Skeletal muscle satellite cell (primary cell): ENCODE data around the gene MLLT6.
"Not testable (repeated sequence)": the region's sequence is repeated elsewhere in the genome, so short reads cannot be mapped to it uniquely, and the experiment has no call there.

ENCODE experiments used
- H3K27me3 ChIP-seq: 2 replicates; pipeline ENCODE4 v1.7.0; 2013; ENCODE audit warnings: low read length; ENCODE audit not compliant: control insufficient read depth, insufficient read depth
- H3K36me3 ChIP-seq: 2 replicates; pipeline ENCODE4 v1.7.0; 2013; ENCODE audit warnings: mild to moderate bottlenecking, control low read depth, low read length; ENCODE audit not compliant: insufficient read depth
- H3K4me1 ChIP-seq: 2 replicates; pipeline ENCODE4 v1.7.0; 2013; ENCODE audit warnings: low read length; ENCODE audit not compliant: control insufficient read depth, insufficient read depth
- H3K4me2 ChIP-seq: 2 replicates; pipeline ENCODE4 v1.7.0; 2013; ENCODE audit warnings: mild to moderate bottlenecking, low read length
- H3K4me3 ChIP-seq: 2 replicates; pipeline ENCODE4 v1.7.0; 2013; ENCODE audit warnings: low read length
- H3K9ac ChIP-seq: 2 replicates; pipeline ENCODE4 v1.7.0; 2013; ENCODE audit warnings: mild to moderate bottlenecking, low read depth, low read length, moderate library complexity
- H3K9me3 ChIP-seq: replicated peaks from 2 replicates; pipeline ENCODE4 v1.7.0; 2013; ENCODE audit warnings: mild to moderate bottlenecking, control low read depth, low read length

The MLLT6 gene

DNA sequence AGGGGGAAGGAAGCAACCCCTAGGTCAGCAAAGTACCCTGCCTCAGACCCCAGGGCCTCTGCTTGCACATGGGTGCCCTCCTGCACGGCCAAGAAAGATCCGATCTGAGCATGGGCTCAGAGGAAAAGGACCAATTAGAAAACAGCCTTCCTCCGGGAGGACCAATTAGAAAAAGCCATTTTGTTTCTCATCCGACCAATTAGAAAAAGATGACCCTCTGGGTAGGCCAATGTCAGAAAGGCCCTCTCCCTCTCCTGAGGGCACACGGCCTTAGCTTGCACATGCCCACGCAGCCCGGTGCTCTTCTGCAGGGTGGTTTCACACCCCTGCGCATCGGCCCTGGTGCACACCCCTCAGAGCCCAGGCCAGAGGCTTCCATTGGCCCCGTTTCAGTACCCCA, 20.0 kb downstream of the MLLT6 start:
- H3K27me3 ChIP-seq: no peaks in the 10 kb centered on the region
- H3K4me2 ChIP-seq: peak overlapping the region; percentile 52
- no peak overlapping the region for H3K9ac ChIP-seq
- H3K9me3 ChIP-seq: no peaks in the 10 kb centered on the region
- peaks cover 19% of the 10 kb centered on the region for H3K4me1 ChIP-seq
- H3K4me3 ChIP-seq: no peak overlapping the region
- H3K36me3 ChIP-seq: peaks cover 18% of the 10 kb centered on the region

- not testable (repeated sequence) for H3K9ac ChIP-seq, H3K27me3 ChIP-seq, H3K4me2 ChIP-seq, H3K9me3 ChIP-seq, H3K4me3 ChIP-seq
- Histone ChIP-seq H3K36me3 (peaks cover 13% of the 10 kb centered on the region), H3K4me1 (peaks cover 23% of the 10 kb centered on the region)
These were observed 21.1 kb downstream of the MLLT6 start for GRCh38 chr17:38726145-38726544.

DNA sequence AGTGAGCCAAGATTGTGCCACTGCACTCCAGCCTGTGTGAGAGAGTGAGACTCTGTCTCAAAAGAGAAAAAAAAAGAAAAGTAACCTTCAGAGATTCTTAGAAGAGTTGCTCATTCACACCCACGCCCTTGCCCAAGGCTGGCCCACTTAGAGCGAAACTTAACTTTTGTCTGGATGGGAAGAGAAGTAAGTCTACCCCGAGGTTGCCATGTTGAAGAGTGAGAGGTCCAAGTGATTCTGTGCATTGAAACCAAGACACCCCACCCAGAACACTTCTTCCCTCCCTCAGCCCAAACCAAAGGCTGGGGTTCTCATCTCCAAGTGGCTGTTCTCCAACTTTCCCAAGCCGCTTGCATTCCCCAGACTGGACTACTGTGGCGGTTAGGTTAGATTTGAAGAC, 22.7 kb downstream of the MLLT6 start:
- Histone ChIP-seq H3K9ac (no peak overlapping the region), H3K27me3 (no peaks in the 10 kb centered on the region), H3K4me3 (no peak overlapping the region), H3K4me1 (peaks cover 39% of the 10 kb centered on the region), H3K36me3 (peaks cover 11% of the 10 kb centered on the region), H3K9me3 (no peaks in the 10 kb centered on the region), H3K4me2 (no peak overlapping the region)

- Histone ChIP-seq H3K4me3 (no peak overlapping the region), H3K4me1 (peaks cover 39% of the 10 kb centered on the region)
These were observed 23.3 kb downstream of the MLLT6 start for GRCh38 chr17:38728290-38728831.

DNA sequence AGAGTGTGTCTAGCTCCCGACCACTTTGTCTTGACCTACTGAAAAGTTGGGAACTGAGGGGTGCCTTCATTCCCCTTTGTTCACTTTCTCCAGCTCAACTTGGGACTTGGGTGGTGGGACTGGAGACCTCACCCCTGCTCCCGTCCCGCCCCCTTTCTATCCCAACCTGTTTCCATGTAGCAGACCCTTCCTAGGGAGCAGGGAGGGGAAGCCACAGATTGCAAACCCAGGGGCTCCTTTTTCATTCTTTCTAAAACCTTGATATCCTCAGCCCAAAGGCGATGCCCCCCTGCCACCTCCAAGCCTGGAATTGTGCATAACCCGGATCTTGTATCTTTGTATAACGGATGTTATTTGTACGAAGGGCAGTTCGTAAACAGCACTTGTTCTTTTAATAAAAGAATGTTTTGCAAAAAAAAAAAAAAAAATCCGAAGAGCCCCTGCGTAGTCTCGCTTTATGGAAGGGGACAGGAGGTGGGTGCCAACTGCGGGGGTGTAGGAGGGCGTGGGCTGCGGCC, 24.4 kb downstream of the MLLT6 start:
- peaks cover 36% of the 10 kb centered on the region for H3K4me1 ChIP-seq
- peak overlapping the region; percentile 81 for H3K9ac ChIP-seq
- no peaks in the 10 kb centered on the region for H3K9me3 ChIP-seq
- H3K27me3 ChIP-seq: no peaks in the 10 kb centered on the region
- peak overlapping the region; percentile 94 for H3K4me2 ChIP-seq
- H3K4me3 ChIP-seq: peak overlapping the region; percentile 88
- peaks cover 24% of the 10 kb centered on the region for H3K36me3 ChIP-seq

More at GRCh38 chr17:38728290-38728831, 23.3 kb downstream of the MLLT6 start:
- H3K9me3 ChIP-seq: no peaks in the 10 kb centered on the region
- H3K9ac ChIP-seq: no peak overlapping the region
- H3K4me2 ChIP-seq: no peak overlapping the region
- H3K27me3 ChIP-seq: no peaks in the 10 kb centered on the region
- H3K36me3 ChIP-seq: peaks cover 14% of the 10 kb centered on the region

DNA sequence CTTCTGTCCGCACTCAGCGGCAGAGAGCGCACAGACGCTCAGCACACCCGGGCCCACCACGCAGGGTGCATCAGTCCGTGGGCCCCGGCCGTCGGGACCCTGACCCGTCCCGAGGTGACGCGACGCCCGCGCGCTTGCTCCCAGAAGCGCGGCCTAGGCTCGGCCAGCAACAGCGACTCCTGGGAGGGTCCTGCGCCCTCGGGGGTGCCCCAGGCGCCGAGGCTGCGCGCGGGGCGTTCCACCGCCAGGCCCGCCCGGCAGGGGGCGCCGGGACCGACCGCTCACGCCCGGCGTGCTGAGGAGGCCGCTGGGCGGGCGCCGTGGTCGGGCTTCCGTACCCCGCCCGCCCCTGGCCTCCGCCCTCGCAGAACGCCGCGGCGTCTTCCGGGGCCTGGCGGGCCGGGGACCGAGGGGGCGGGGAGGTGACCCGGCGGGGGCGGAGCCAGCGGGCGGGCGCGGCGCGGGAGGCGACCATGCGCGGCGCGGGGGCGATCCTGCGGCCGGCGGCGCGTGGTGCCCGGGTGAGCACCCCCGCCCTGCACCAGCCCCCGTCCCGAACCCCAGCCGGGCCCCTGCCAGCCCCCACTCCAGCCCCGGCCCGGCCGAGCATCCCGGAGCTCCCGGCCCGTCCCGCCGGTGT, 24.9 kb downstream of the MLLT6 start, which contains the start of gene CISD3:
Gene CISD3 (plus strand): TSS at position 456 of the 640 bp plus-strand sequence. CDS start 18 bp downstream, at position 474.
- Histone ChIP-seq H3K9ac (peak within 1 kb of the TSS; percentile 81), H3K4me2 (peak within 1 kb of the TSS; percentile 94), H3K4me1 (peaks cover 32% of the 10 kb centered on the region), H3K27me3 (no peaks in the 10 kb centered on the region), H3K9me3 (no peaks in the 10 kb centered on the region), H3K4me3 (peak within 1 kb of the TSS; percentile 88), H3K36me3 (peaks cover 27% of the 10 kb centered on the region)

- peak overlapping the region; percentile 94 for H3K4me2 ChIP-seq
- peaks cover 25% of the 10 kb centered on the region for H3K36me3 ChIP-seq
- no peaks in the 10 kb centered on the region for H3K27me3 ChIP-seq
- no peaks in the 10 kb centered on the region for H3K9me3 ChIP-seq
- H3K9ac ChIP-seq: peak overlapping the region; percentile 81
- H3K4me1 ChIP-seq: peaks cover 35% of the 10 kb centered on the region
- peak overlapping the region; percentile 88 for H3K4me3 ChIP-seq
These were observed 25.7 kb downstream of the MLLT6 start for GRCh38 chr17:38730526-38731379.

- Histone ChIP-seq H3K4me3 (peak overlapping the region; percentile 88), H3K4me1 (peaks cover 35% of the 10 kb centered on the region), H3K27me3 (no peaks in the 10 kb centered on the region), H3K4me2 (peak overlapping the region; percentile 94), H3K36me3 (peaks cover 31% of the 10 kb centered on the region), H3K9me3 (no peaks in the 10 kb centered on the region), H3K9ac (peak overlapping the region; percentile 81)
These were observed 26.6 kb downstream of the MLLT6 start for GRCh38 chr17:38731526-38732294.

DNA sequence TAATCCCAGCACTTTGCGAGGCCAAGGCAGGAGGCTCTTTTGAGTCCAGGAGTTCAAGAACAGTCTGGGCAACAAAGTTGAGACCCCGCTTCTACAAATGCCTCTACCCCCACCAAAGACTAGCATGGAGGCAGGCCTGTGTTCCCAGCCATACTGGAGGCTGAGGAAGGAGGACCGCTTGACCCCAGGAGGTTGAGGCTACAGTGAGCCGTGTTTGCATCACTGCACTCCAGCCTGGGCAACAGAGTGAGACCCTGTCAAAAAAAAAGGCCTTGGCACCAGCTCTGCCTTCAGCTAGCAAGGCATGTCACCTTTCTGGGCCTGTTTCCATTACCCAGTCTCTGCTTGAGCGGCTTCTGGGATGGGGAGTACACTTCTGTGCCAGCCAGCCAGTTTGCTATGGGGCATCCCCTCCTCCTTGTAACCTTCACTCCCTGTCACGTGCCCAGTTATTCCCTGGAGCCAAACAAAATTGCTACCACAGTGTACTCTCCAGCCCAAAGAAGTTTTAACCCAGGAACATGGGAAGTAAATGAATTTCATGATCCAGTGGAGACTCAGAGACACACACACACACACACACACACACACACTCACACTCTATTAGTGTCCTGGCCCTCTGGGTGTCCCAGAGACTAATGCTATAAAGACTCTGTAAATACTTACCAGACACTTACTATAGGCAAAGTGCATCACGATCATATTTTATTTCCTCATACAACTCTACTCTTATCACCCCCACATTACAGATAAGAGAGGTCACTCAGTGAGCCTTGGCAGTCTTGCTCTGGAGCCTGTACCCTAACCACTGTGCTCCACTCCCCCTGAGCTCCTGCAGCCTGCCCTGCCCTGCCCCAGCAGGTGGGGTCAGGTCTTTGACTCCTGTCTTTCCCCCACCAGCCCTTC, 27.6 kb downstream of the MLLT6 start:
- peaks cover 35% of the 10 kb centered on the region for H3K4me1 ChIP-seq
- H3K9me3 ChIP-seq: no peaks in the 10 kb centered on the region
- H3K4me2 ChIP-seq: no peak overlapping the region
- no peaks in the 10 kb centered on the region for H3K27me3 ChIP-seq
- H3K9ac ChIP-seq: no peak overlapping the region
- H3K36me3 ChIP-seq: peaks cover 31% of the 10 kb centered on the region
- no peak overlapping the region for H3K4me3 ChIP-seq

DNA sequence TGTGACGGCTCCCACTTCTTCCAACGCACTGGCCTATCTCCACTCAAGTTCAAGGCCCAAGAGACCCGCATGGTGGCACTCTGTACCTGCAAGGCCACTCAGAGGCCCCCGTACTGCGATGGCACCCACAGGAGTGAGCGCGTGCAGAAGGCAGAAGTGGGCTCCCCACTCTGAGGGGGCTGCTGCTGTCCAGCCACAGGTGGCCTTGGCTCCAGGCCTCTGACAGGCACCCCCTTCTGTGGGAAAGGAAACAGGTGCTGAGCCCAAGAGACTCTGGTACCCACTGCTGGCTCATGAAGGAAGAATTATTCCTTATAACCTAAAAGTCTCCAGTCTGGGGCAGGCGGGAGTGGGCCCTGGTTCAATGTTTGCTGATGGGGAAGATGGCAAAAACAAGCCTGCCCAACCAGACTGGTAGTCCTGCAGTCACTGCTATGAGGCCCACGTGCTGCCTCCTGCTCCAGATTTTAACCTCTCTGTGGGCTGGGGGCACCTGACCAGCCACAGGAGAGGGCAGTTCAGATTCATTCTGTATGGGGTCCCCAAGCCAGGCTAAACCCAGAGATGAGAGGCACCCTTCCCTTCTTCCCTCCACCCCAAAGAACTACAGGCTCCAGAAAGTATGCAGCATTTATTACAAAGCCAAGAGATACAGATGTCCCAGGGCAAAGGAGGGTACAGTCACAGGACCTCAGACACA, 28.4 kb downstream of the MLLT6 start:
- H3K4me1 ChIP-seq: peaks cover 35% of the 10 kb centered on the region
- peaks cover 38% of the 10 kb centered on the region for H3K36me3 ChIP-seq
- H3K4me2 ChIP-seq: no peak overlapping the region
- no peak overlapping the region for H3K4me3 ChIP-seq
- no peak overlapping the region for H3K9ac ChIP-seq
- H3K9me3 ChIP-seq: no peaks in the 10 kb centered on the region
- no peaks in the 10 kb centered on the region for H3K27me3 ChIP-seq
